Measurements from ENCODE around the gene SPAG6.

- TF ChIP-seq SUZ12 (IDR thresholded peaks at IDR 0.05; ENCODE audit: extremely low read depth, insufficient read depth, insufficient read length) (no peak), ZNF274 (IDR thresholded peaks at IDR 0.05; ENCODE audit: low read depth, low read length) (no peak), YY1 (IDR thresholded peaks at IDR 0.05; ENCODE audit: insufficient read depth, insufficient read length) (no peak)
Observed at GRCh38 chr10:22391600-22391999, 46.3 kb downstream of the SPAG6 start.
